GM06990 (cell line): Measurements from ENCODE around the gene SH3TC1.

ENCODE experiments used
- DNase-seq: peaks from one replicate; pipeline ENCODE4 v3.0.0-alpha.2; 2011; ENCODE audit not compliant: insufficient read length; ENCODE audit errors: extremely low read depth
- H3K27me3 ChIP-seq: replicated peaks from 2 replicates; pipeline ENCODE4 v1.6.0; 2011; ENCODE audit warnings: low read length; ENCODE audit not compliant: control insufficient read depth, insufficient read depth
- H3K36me3 ChIP-seq: 2 replicates; pipeline ENCODE4 v1.5.1; 2011; ENCODE audit warnings: low read length; ENCODE audit not compliant: control insufficient read depth, insufficient read depth
- H3K4me3 ChIP-seq: replicated peaks from 2 replicates; pipeline ENCODE4 v1.5.1; 2011; ENCODE audit warnings: low read depth, mild to moderate bottlenecking, control low read depth, low read length
- CTCF ChIP-seq: IDR thresholded peaks from 2 replicates; pipeline ENCODE4 v1.5.1; 2011; ENCODE audit warnings: low read length, control low read depth, mild to moderate bottlenecking, inconsistent platforms; ENCODE audit not compliant: insufficient read depth, poor library complexity, severe bottlenecking

Gene SH3TC1

GRCh38 chr4:8279321-8280157 is 80.4 kb downstream of the SH3TC1 start:
- no peak for TF ChIP-seq CTCF
- Histone ChIP-seq H3K36me3 (no peaks in the 10 kb centered on the region), H3K4me3 (no peak overlapping the region), H3K27me3 (no peaks in the 10 kb centered on the region; the same call in 1 of the 2 replicates)
- DNase-seq, result no peak

GRCh38 chr4:8280158-8280875 is 81.2 kb downstream of the SH3TC1 start:
- TF ChIP-seq CTCF, result no peak
- no peaks in the 10 kb centered on the region for H3K36me3 ChIP-seq
- peaks cover 2% of the 10 kb centered on the region; the same call in 1 of the 2 replicates for H3K27me3 ChIP-seq
- no peak for DNase-seq
- H3K4me3 ChIP-seq, result no peak overlapping the region

GRCh38 chr4:8280876-8281440 is 81.9 kb downstream of the SH3TC1 start:
- no peak overlapping the region for H3K4me3 ChIP-seq
- DNase-seq, result no peak
- peaks cover 3% of the 10 kb centered on the region; the same call in 1 of the 2 replicates for H3K27me3 ChIP-seq
- no peak for TF ChIP-seq CTCF
- H3K36me3 ChIP-seq, result no peaks in the 10 kb centered on the region

- no peak for TF ChIP-seq CTCF
- no peak for DNase-seq
- H3K4me3 ChIP-seq, result no peak overlapping the region
- H3K36me3 ChIP-seq, result no peaks in the 10 kb centered on the region
- H3K27me3 ChIP-seq, result peaks cover 3% of the 10 kb centered on the region; the same call in 1 of the 2 replicates
These were observed 82.5 kb downstream of the SH3TC1 start for GRCh38 chr4:8281519-8282133.

- Histone ChIP-seq H3K4me3 (no peak overlapping the region), H3K36me3 (no peaks in the 10 kb centered on the region), H3K27me3 (peaks cover 3% of the 10 kb centered on the region; the same call in 1 of the 2 replicates)
- DNase-seq, result no peak
- TF ChIP-seq CTCF, result no peak
These were observed 83.1 kb downstream of the SH3TC1 start for GRCh38 chr4:8282134-8282641.
